Lower lobe of right lung (tissue), 2 donors: Measurements from ENCODE around the gene HMGXB3. TPM values are rescaled to one million over a fixed set of nuclear protein-coding genes. Genes with fewer than 3 reads are reported as not detected.
A peak's percentile ranks its signal among the peaks of the same experiment; 100 is the strongest.
"Not testable (repeated sequence)": the region's sequence is repeated elsewhere in the genome, so short reads cannot be mapped to it uniquely, and the experiment has no call there.

Experiments used
- ATAC-seq, 2 donors: fragments of 200-7000 bp; cut with Tn5 transposase; one replicate each; pipeline ENCODE4 v1.9.1; 2020 to 2022; ENCODE audit warnings: mild to moderate bottlenecking in 2 of 2, moderate library complexity in 2 of 2
- DNase-seq: peaks from one replicate; pipeline ENCODE4 v3.0.0-alpha.2; 2020
- H3K27ac ChIP-seq: fragments of 200-600 bp; one replicate; pipeline ENCODE4 v1.8.0; 2022
- H3K27me3 ChIP-seq: fragments of 200-600 bp; one replicate; pipeline ENCODE4 v1.8.0; 2022; ENCODE audit warnings: low read depth
- H3K36me3 ChIP-seq: fragments of 200-600 bp; one replicate; pipeline ENCODE4 v1.8.0; 2022; ENCODE audit warnings: mild to moderate bottlenecking
- H3K4me1 ChIP-seq: fragments of 200-600 bp; one replicate; pipeline ENCODE4 v1.8.0; 2022
- H3K4me3 ChIP-seq: fragments of 200-600 bp; one replicate; pipeline ENCODE4 v1.8.0; 2022; ENCODE audit warnings: mild to moderate bottlenecking
- H3K9me3 ChIP-seq: fragments of 200-600 bp; one replicate; pipeline ENCODE4 v1.8.0; 2022
- CTCF ChIP-seq: fragments of 200-600 bp; IDR thresholded peaks from one replicate; pipeline ENCODE4 v1.8.0; 2022; ENCODE audit warnings: antibody characterized with exemption, mild to moderate bottlenecking
- intact Hi-C: fragments of 100-400 bp; cut with DNase I; formaldehyde crosslinking; loops from one replicate; pipeline ENCODE4 v1.11.0; 2022
- total RNA-seq: library from RNA; stranded (reverse); fragmentation: NEBNext Ultra II Directional; extraction: Animal tissue kit (Norgen Biotek cat#: 25700); gene quantifications from one replicate; pipeline ENCODE4 v1.2.1, GENCODE V29; 2021
- donor health status: DM: no; HTN: yes; CAD: no; lungs with severe emphysema.

HMGXB3 gene
- total RNA-seq, 1 donor from 2014 or later, result 28.3 TPM

DNA sequence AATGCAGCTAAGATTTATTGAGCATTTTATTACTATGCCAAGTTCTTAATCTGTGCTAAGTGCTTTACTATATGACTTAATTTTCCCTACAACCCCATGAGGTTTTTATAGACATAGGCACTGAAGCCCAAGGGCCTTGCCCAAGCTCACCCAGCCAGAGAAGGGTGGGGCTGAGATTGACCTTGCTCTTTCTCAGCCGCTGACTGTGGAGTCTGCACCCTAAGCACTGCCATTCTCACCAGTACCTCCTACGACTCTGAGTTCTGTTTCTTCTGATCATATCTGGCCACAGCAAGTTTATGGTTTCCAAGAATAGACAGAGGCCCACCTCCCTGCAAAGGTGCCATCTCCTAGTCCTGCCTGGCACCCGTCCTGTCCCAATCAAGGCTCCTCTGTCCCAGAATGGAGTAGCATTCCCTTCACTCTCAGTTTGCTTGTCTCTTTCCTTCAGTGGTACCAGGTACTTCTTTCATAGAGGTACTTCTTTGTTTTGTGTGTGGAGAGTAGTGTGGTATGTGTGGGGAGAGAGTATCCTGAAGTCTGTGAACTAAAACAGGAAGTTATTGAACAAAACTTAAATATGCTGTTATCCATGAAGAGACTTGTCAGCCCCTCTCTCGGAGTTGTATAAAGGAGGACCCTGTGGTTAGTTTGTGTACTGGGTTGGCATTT, 43.3 kb downstream of the HMGXB3 start:
- no peak overlapping the region for H3K4me3 ChIP-seq
- H3K9me3 ChIP-seq, result no peaks in the 10 kb centered on the region
- no peak for DNase-seq
- peaks cover 13% of the 10 kb centered on the region for H3K4me1 ChIP-seq
- H3K36me3 ChIP-seq, result peaks cover 97% of the 10 kb centered on the region
- ATAC-seq, result peak in 1 of 2 donors; percentile 20
- intact Hi-C loops, result no loop called here
- H3K27ac ChIP-seq, result peak overlapping the region; percentile 3
- H3K27me3 ChIP-seq, result no peaks in the 10 kb centered on the region
- no peak for TF ChIP-seq CTCF

GRCh38 chr5:150044329-150044681, 43.8 kb downstream of the HMGXB3 start:
- peak overlapping the region; percentile 3 for H3K27ac ChIP-seq
- peaks cover 97% of the 10 kb centered on the region for H3K36me3 ChIP-seq
- peaks cover 13% of the 10 kb centered on the region for H3K4me1 ChIP-seq
- H3K9me3 ChIP-seq, result no peaks in the 10 kb centered on the region
- H3K27me3 ChIP-seq, result no peaks in the 10 kb centered on the region
- ATAC-seq (no peak), DNase-seq (no peak)
- no peak overlapping the region for H3K4me3 ChIP-seq
- intact Hi-C loops, result no loop called here
- TF ChIP-seq CTCF, result no peak

DNA sequence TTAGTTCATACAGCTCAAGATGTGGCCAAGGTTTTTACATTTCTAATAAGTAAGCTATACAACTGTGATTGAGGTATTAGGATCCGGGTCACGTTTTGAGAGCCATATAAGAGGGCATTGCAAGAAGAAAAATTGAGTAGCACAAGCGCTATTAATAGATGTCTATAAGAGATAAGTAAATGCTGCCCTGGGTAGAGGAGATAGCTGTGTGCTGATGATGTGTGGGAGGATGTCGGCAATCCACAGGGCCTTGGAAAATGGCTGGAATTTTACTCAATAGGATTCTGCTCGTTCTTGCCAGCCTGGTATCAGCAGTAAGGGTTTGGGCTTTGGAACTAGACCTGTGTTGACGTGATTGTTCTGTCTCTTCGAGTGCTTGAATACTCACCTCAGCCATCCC, 44.2 kb downstream of the HMGXB3 start:
- Histone ChIP-seq H3K9me3 (no peaks in the 10 kb centered on the region), H3K4me1 (peaks cover 13% of the 10 kb centered on the region), H3K27ac (no peak overlapping the region), H3K36me3 (peaks cover 98% of the 10 kb centered on the region), H3K4me3 (no peak overlapping the region), H3K27me3 (no peaks in the 10 kb centered on the region)
- DNase-seq, result no peak
- no peak for TF ChIP-seq CTCF
- no peak for ATAC-seq
- intact Hi-C loops, result no loop called here

GRCh38 chr5:150045549-150045948, 45.0 kb downstream of the HMGXB3 start:
- Histone ChIP-seq H3K9me3 (no peaks in the 10 kb centered on the region), H3K27me3 (no peaks in the 10 kb centered on the region), H3K27ac (no peak overlapping the region), H3K4me3 (no peak overlapping the region), H3K36me3 (peaks cover 98% of the 10 kb centered on the region), H3K4me1 (peaks cover 14% of the 10 kb centered on the region)
- DNase-seq (no peak), ATAC-seq (no peak)
- intact Hi-C loops, result no loop called here
- TF ChIP-seq CTCF, result no peak

DNA sequence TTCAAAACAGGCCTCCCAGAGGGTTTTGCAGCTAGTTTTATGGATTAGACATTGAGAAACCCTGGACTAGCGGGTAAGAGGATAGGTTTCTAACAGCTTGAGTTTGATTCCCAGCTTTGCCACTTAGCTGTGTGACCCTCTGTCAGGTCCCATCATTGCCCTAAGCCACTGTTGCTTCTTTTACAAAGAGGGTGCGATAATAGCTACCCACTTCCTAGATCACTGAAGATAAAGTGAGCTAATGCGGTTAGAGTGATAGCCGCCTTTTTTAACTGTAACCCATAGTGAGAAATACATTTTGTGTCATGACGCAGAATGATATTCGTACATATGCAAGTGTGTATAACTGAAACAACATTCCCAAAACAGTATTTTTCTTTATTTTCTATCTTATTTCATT, 45.5 kb downstream of the HMGXB3 start:
- Histone ChIP-seq H3K27ac (no peak overlapping the region), H3K4me3 (no peak overlapping the region), H3K36me3 (peaks cover 98% of the 10 kb centered on the region), H3K27me3 (no peaks in the 10 kb centered on the region), H3K9me3 (no peaks in the 10 kb centered on the region), H3K4me1 (peaks cover 19% of the 10 kb centered on the region)
- ATAC-seq (no peak), DNase-seq (no peak)
- intact Hi-C loops, result no loop called here
- TF ChIP-seq CTCF, result no peak

DNA sequence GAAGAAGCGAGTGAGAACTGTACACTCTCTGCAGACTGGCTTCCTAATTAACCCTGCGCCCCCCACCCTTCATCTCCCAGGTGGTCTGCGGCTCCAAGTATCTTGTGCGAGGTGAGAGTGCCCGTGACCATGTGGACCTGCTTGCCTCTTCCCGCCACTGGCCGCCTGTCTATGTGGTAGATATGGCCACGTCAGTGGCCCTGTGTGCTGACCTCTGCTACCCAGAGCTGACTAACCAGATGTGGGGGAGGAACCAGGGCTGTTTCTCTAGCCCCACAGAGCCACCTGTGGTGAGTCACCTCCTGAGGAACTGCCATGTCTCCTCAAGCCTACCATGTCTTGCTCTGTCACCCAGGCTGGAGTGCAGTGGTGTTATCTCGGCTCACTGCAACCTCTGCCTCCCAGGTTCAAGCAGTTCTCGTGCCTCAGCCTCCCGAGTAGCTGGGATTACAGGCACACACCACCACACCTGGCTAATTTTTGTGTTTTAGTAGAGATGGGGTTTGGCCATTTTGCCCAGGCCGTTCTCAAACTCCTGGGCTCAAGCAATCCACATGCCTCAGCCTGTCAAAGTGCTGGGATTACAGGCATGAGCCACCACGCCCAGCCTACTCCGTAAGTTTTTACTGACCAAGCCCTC, 49.8 kb downstream of the HMGXB3 start:
- Histone ChIP-seq H3K36me3 (peaks cover 98% of the 10 kb centered on the region), H3K4me1 (peaks cover 12% of the 10 kb centered on the region)
- H3K27ac ChIP-seq, H3K27me3 ChIP-seq, intact Hi-C loops, ATAC-seq, DNase-seq, H3K4me3 ChIP-seq, H3K9me3 ChIP-seq: not testable (repeated sequence)
